Measurements from ENCODE around the gene ZP2. TPM values are rescaled to one million over a fixed set of nuclear protein-coding genes. Genes with fewer than 3 reads are reported as not detected.

The ZP2 gene
- total RNA-seq, 2 experiments from 2014 or later, result not detected

DNA sequence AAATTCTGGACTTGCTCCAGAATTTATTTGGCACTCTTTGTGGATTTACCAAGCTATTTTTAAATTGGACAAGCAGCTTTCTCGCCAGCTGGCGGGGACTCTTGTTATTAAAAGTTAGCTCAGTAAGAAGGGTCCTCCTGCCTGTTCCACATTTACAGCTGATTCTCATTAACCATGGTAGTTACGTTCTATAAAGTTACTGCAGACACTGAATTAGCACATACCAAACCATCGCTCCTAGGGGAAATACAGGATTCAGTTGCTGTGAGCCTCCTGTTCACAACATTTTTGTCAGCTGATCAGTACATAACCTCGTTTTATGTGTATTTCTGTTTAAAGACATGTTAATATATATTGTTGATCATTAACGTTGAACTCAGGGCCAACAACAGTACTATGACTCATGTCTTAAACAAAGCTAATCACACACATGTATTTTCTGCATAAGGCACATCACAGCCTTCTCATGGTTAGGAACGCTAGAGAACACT, 48.7 kb downstream of the ZP2 start:
- BruUV-seq (replicated peaks), result no TSS peak
- Histone ChIP-seq H2AFZ (ENCODE audit: low read length) (no peak overlapping the region), H3K4me1 (ENCODE audit: insufficient read depth, low read length, poor library complexity, severe bottlenecking) (peaks cover 15% of the 10 kb centered on the region), H3K27ac (ENCODE audit: low read depth, low read length, poor library complexity, severe bottlenecking) (no peak overlapping the region), H3K9me3 (ENCODE audit: low read length) (no peaks in the 10 kb centered on the region), H3K79me2 (ENCODE audit: insufficient read depth, low read depth, low read length) (peaks cover 7% of the 10 kb centered on the region; the same call in 1 of the 2 replicates), H3K4me2 (ENCODE audit: low read length) (no peak overlapping the region), H3K36me3 (ENCODE audit: insufficient read depth, low read length) (peaks cover 41% of the 10 kb centered on the region), H3K9me2 (ENCODE audit: insufficient read depth, low read length) (no peaks in the 10 kb centered on the region), H4K20me1 (ENCODE audit: insufficient read depth, low read length) (no peaks in the 10 kb centered on the region), H3K4me3 (ENCODE audit: low read depth, low read length, poor library complexity, severe bottlenecking) (no peak overlapping the region)
- intact Hi-C loops (cut with micrococcal nuclease; ENCODE audit: unreplicated experiment), result no loop called here
- CTCF ChIA-PET (ENCODE audit: unreplicated experiment), result no interaction called here
- DNase-seq (ENCODE audit: low spot score), result no peak
- TF ChIP-seq, protein P1, sequence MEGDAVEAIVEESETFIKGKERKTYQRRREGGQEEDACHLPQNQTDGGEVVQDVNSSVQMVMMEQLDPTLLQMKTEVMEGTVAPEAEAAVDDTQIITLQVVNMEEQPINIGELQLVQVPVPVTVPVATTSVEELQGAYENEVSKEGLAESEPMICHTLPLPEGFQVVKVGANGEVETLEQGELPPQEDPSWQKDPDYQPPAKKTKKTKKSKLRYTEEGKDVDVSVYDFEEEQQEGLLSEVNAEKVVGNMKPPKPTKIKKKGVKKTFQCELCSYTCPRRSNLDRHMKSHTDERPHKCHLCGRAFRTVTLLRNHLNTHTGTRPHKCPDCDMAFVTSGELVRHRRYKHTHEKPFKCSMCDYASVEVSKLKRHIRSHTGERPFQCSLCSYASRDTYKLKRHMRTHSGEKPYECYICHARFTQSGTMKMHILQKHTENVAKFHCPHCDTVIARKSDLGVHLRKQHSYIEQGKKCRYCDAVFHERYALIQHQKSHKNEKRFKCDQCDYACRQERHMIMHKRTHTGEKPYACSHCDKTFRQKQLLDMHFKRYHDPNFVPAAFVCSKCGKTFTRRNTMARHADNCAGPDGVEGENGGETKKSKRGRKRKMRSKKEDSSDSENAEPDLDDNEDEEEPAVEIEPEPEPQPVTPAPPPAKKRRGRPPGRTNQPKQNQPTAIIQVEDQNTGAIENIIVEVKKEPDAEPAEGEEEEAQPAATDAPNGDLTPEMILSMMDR (conservative IDR thresholded peaks at IDR 0.05; ENCODE audit: low read length), result no peak
- no peak for TF ChIP-seq EZH2phosphoT487 (IDR thresholded peaks at IDR 0.05; ENCODE audit: borderline replicate concordance, low read depth, low read length)
- POLR2A ChIA-PET, result interaction anchor here (0.5 kb wide), 1 partner anchor 93 kb away, joined by 3 read pairs; no protein-coding TSS in a partner anchor

DNA sequence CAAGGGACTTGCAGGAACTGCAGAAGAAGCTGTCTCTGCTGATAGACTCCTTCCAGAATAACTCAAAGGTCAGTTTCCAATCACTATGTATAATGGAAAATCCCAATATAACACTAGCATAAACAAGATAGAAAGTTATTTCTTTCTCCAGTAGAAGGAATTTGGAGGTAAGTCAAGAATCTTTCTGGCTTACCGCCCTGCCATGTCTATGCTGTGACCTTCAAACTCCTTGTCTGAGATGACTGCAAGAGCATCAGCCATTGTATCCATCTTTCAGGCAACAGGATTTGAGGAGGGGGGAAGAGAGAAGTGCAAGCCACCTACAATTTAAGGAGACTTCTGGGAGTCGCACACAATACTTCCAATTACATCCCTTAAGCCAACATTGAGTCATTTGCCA, 50.2 kb downstream of the ZP2 start:
- peaks cover 7% of the 10 kb centered on the region; the same call in 1 of the 2 replicates for H3K79me2 ChIP-seq (ENCODE audit: insufficient read depth, low read depth, low read length)
- H2AFZ ChIP-seq (ENCODE audit: low read length), result no peak overlapping the region
- TSS peak; percentile 48 for BruUV-seq (replicated peaks)
- intact Hi-C loops (cut with micrococcal nuclease; ENCODE audit: unreplicated experiment), result no loop called here
- DNase-seq (ENCODE audit: low spot score), result no peak
- ChIA-PET POLR2A (no interaction called here), CTCF (ENCODE audit: unreplicated experiment) (no interaction called here)
- H3K4me1 ChIP-seq (ENCODE audit: insufficient read depth, low read length, poor library complexity, severe bottlenecking), result peaks cover 17% of the 10 kb centered on the region
- H3K9me2 ChIP-seq (ENCODE audit: insufficient read depth, low read length), result no peaks in the 10 kb centered on the region
- H3K27ac ChIP-seq (ENCODE audit: low read depth, low read length, poor library complexity, severe bottlenecking), result no peak overlapping the region
- H3K9me3 ChIP-seq (ENCODE audit: low read length), result no peaks in the 10 kb centered on the region
- no peaks in the 10 kb centered on the region for H4K20me1 ChIP-seq (ENCODE audit: insufficient read depth, low read length)
- no peak overlapping the region for H3K4me3 ChIP-seq (ENCODE audit: low read depth, low read length, poor library complexity, severe bottlenecking)
- no peak overlapping the region for H3K4me2 ChIP-seq (ENCODE audit: low read length)
- TF ChIP-seq, protein P1 (conservative IDR thresholded peaks at IDR 0.05; ENCODE audit: low read length), result no peak
- no peak for TF ChIP-seq EZH2phosphoT487 (IDR thresholded peaks at IDR 0.05; ENCODE audit: borderline replicate concordance, low read depth, low read length)
- peaks cover 36% of the 10 kb centered on the region for H3K36me3 ChIP-seq (ENCODE audit: insufficient read depth, low read length)

DNA sequence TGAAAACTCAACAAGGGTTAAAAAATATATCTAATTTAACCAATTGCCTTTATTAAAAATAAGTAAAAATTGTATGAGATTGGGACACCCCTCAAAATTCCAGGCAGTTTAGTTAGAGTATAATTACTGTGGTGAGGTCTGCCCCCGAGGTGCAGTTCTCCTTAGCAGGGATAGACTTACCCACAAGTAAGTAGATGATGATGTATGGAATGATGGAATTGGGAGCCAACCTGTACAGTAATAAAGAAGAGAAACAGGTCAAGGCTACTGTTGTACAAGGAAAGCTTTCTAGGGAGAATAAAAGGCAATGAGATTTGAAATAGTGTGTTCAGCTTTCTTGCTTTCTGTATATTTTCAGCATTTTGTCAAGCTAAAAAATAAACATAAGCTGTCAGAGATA, 51.1 kb downstream of the ZP2 start:
- DNase-seq (ENCODE audit: low spot score), result no peak
- Histone ChIP-seq H3K4me2 (ENCODE audit: low read length) (peak overlapping the region; percentile 97), H3K9me2 (ENCODE audit: insufficient read depth, low read length) (no peaks in the 10 kb centered on the region), H3K27ac (ENCODE audit: low read depth, low read length, poor library complexity, severe bottlenecking) (no peak overlapping the region), H3K9me3 (ENCODE audit: low read length) (no peaks in the 10 kb centered on the region), H3K4me1 (ENCODE audit: insufficient read depth, low read length, poor library complexity, severe bottlenecking) (peaks cover 17% of the 10 kb centered on the region), H3K79me2 (ENCODE audit: insufficient read depth, low read depth, low read length) (peaks cover 7% of the 10 kb centered on the region; the same call in 1 of the 2 replicates), H2AFZ (ENCODE audit: low read length) (no peak overlapping the region), H3K4me3 (ENCODE audit: low read depth, low read length, poor library complexity, severe bottlenecking) (peak overlapping the region; percentile 80), H4K20me1 (ENCODE audit: insufficient read depth, low read length) (no peaks in the 10 kb centered on the region), H3K36me3 (ENCODE audit: insufficient read depth, low read length) (peaks cover 34% of the 10 kb centered on the region)
- no TSS peak for BruUV-seq (replicated peaks)
- TF ChIP-seq, protein P1 (conservative IDR thresholded peaks at IDR 0.05; ENCODE audit: low read length), result no peak
- no peak for TF ChIP-seq EZH2phosphoT487 (IDR thresholded peaks at IDR 0.05; ENCODE audit: borderline replicate concordance, low read depth, low read length)
- ChIA-PET CTCF (ENCODE audit: unreplicated experiment) (interaction anchor here (0.5 kb wide), 1 partner anchor 11 kb away, joined by 3 read pairs; no protein-coding TSS in a partner anchor), POLR2A (interaction anchor here (0.8 to 1.9 kb wide), 2 partner anchors 26 to 141 kb away, joined by 3 to 6 read pairs; no protein-coding TSS in a partner anchor)
- intact Hi-C loops (cut with micrococcal nuclease; ENCODE audit: unreplicated experiment), result no loop called here
